SK-N-SH treated with all-trans-retinoic acid at 6 μM for 48 hours (cell line): ENCODE results near the gene C5.

Experiments used
- ATAC-seq: fragments of 200-7000 bp; cut with Tn5 transposase; 3 replicates; pipeline ENCODE4 v1.9.1; 2020; ENCODE audit warnings: mild to moderate bottlenecking, moderate library complexity
- ARNTL ChIP-seq: fragments of 450-650 bp; formaldehyde crosslinking; IDR thresholded peaks from 2 replicates; pipeline ENCODE4 v1.5.0; 2020; ENCODE audit warnings: low read depth, mild to moderate bottlenecking, moderate library complexity, borderline replicate concordance
- BACH2 ChIP-seq: fragments of 250-450 bp; sonication (Bioruptor Pico); IDR thresholded peaks from 2 replicates; pipeline ENCODE4 v1.9.0; 2021; ENCODE audit warnings: mild to moderate bottlenecking, borderline replicate concordance
- CREB5 ChIP-seq: fragments of 250-450 bp; sonication (Bioruptor Pico); IDR thresholded peaks from 2 replicates; pipeline ENCODE4 v1.5.1; 2020; ENCODE audit warnings: low read depth, mild to moderate bottlenecking, moderate library complexity
- CSDC2 ChIP-seq: fragments of 250-450 bp; sonication (Bioruptor Pico); IDR thresholded peaks from 2 replicates; pipeline ENCODE4 v1.5.0; 2020; ENCODE audit warnings: mild to moderate bottlenecking, moderate library complexity
- CSRNP3 ChIP-seq: fragments of 250-450 bp; sonication (Bioruptor Pico); IDR thresholded peaks from 2 replicates; pipeline ENCODE4 v1.5.1; 2021; ENCODE audit warnings: mild to moderate bottlenecking, moderate library complexity
- ESRRG ChIP-seq: fragments of 250-450 bp; sonication (Bioruptor Pico); IDR thresholded peaks from 2 replicates; pipeline ENCODE4 v1.6.1; 2021; ENCODE audit warnings: mild to moderate bottlenecking
- GLIS3 ChIP-seq: fragments of 250-450 bp; sonication (Bioruptor Pico); IDR thresholded peaks from 2 replicates; pipeline ENCODE4 v1.5.0; 2020; ENCODE audit warnings: mild to moderate bottlenecking, moderate library complexity
- ISL1 ChIP-seq: fragments of 250-450 bp; sonication (Bioruptor Pico); IDR thresholded peaks from 2 replicates; pipeline ENCODE4 v2.1.2; 2022; ENCODE audit warnings: mild to moderate bottlenecking, moderate library complexity
- OSR1 ChIP-seq: fragments of 250-450 bp; sonication (Bioruptor Pico); IDR thresholded peaks from 2 replicates; pipeline ENCODE4 v1.8.0; 2022; ENCODE audit warnings: moderate library complexity, mild to moderate bottlenecking, inconsistent platforms
- PATZ1 ChIP-seq: fragments of 250-450 bp; sonication (Bioruptor Pico); IDR thresholded peaks from 2 replicates; pipeline ENCODE4 v1.8.0; 2020; ENCODE audit warnings: mild to moderate bottlenecking, moderate library complexity, borderline replicate concordance
- POU6F1 ChIP-seq: fragments of 250-450 bp; sonication (Bioruptor Pico); IDR thresholded peaks from 2 replicates; pipeline ENCODE4 v1.8.0; 2021; ENCODE audit warnings: low read depth, mild to moderate bottlenecking, moderate library complexity, borderline replicate concordance
- PPARA ChIP-seq: fragments of 250-450 bp; sonication (Bioruptor Pico); IDR thresholded peaks from 2 replicates; pipeline ENCODE4 v1.5.0; 2020; ENCODE audit warnings: mild to moderate bottlenecking, borderline replicate concordance
- RARB ChIP-seq: fragments of 250-450 bp; sonication (Bioruptor Pico); IDR thresholded peaks from 2 replicates; pipeline ENCODE4 v1.8.0; 2021; ENCODE audit warnings: mild to moderate bottlenecking, moderate library complexity
- SNAI2 ChIP-seq: fragments of 250-450 bp; sonication (Bioruptor Pico); IDR thresholded peaks from 2 replicates; pipeline ENCODE4 v1.5.0; 2020; ENCODE audit warnings: mild to moderate bottlenecking, moderate library complexity
- TCF4 ChIP-seq: fragments of 250-450 bp; sonication (Bioruptor Pico); IDR thresholded peaks from 2 replicates; pipeline ENCODE4 v1.8.0; 2021; ENCODE audit warnings: mild to moderate bottlenecking, moderate library complexity, borderline replicate concordance
- TOX ChIP-seq: fragments of 250-450 bp; sonication (Bioruptor Pico); IDR thresholded peaks from 2 replicates; pipeline ENCODE4 v1.8.0; 2021; ENCODE audit warnings: mild to moderate bottlenecking, moderate library complexity, borderline replicate concordance
- TSHZ2 ChIP-seq: fragments of 250-450 bp; sonication (Bioruptor Pico); IDR thresholded peaks from 2 replicates; pipeline ENCODE4 v1.5.0; 2020; ENCODE audit warnings: mild to moderate bottlenecking, moderate library complexity
- ZC3H10 ChIP-seq: fragments of 250-450 bp; sonication (Bioruptor Pico); IDR thresholded peaks from 2 replicates; pipeline ENCODE4 v1.5.1; 2021; ENCODE audit warnings: mild to moderate bottlenecking, moderate library complexity
- ZFP3 ChIP-seq: fragments of 250-450 bp; sonication (Bioruptor Pico); IDR thresholded peaks from 2 replicates; pipeline ENCODE4 v1.5.0; 2020; ENCODE audit warnings: mild to moderate bottlenecking, moderate library complexity
- ZFP30 ChIP-seq: fragments of 450-650 bp; formaldehyde crosslinking; IDR thresholded peaks from 2 replicates; pipeline ENCODE4 v1.5.0; 2022; ENCODE audit warnings: mild to moderate bottlenecking, moderate library complexity
- ZNF565 ChIP-seq: fragments of 450-650 bp; formaldehyde crosslinking; conservative IDR thresholded peaks from 2 replicates; pipeline ENCODE4 v1.5.0; 2020; ENCODE audit warnings: low read depth, mild to moderate bottlenecking, moderate library complexity
- ZNF70 ChIP-seq: fragments of 450-650 bp; formaldehyde crosslinking; IDR thresholded peaks from 2 replicates; pipeline ENCODE4 v1.5.0; 2020; ENCODE audit warnings: mild to moderate bottlenecking, moderate library complexity
- ZNF8 ChIP-seq: fragments of 450-650 bp; formaldehyde crosslinking; IDR thresholded peaks from 2 replicates; pipeline ENCODE4 v1.5.0; 2020; ENCODE audit warnings: mild to moderate bottlenecking, moderate library complexity

Gene C5

GRCh38 chr9:121013911-121014310 lies 36.2 kb downstream of the C5 start:
- no peak for ATAC-seq
- TF ChIP-seq TSHZ2 = no peak
- TF ChIP-seq BACH2 (CRISPR knock-in tag) = no peak

GRCh38 chr9:121009650-121010049 lies 40.4 kb downstream of the C5 start:
- ATAC-seq = no peak
- TF ChIP-seq PATZ1 (CRISPR knock-in tag) = no peak
- TF ChIP-seq ZNF565 (CRISPR knock-in tag) = no peak

- TF ChIP-seq ESRRG (CRISPR knock-in tag) (no peak), TCF4 (CRISPR knock-in tag) (no peak), ZNF565 (CRISPR knock-in tag) (no peak), POU6F1 (CRISPR knock-in tag) (no peak), ISL1 (CRISPR knock-in tag) (no peak), SNAI2 (CRISPR knock-in tag) (no peak), ARNTL (CRISPR knock-in tag) (no peak), GLIS3 (no peak), CSDC2 (CRISPR knock-in tag) (no peak), OSR1 (no peak)
Observed at GRCh38 chr9:120999317-120999716, 50.8 kb downstream of the C5 start.

GRCh38 chr9:120998111-120998510 lies 52.0 kb downstream of the C5 start:
- no peak for ATAC-seq
- no peak for TF ChIP-seq ZC3H10 (CRISPR knock-in tag)
- TF ChIP-seq ISL1 (CRISPR knock-in tag) = no peak
- no peak for TF ChIP-seq ZFP3
- TF ChIP-seq PPARA (CRISPR knock-in tag) = no peak
- TF ChIP-seq OSR1 = no peak
- TF ChIP-seq POU6F1 (CRISPR knock-in tag) = no peak
- no peak for TF ChIP-seq ESRRG (CRISPR knock-in tag)
- no peak for TF ChIP-seq RARB (CRISPR knock-in tag)
- TF ChIP-seq ZFP30 (CRISPR knock-in tag) = no peak
- TF ChIP-seq TCF4 (CRISPR knock-in tag) = no peak
- no peak for TF ChIP-seq GLIS3
- no peak for TF ChIP-seq CSDC2 (CRISPR knock-in tag)
- TF ChIP-seq ZNF70 (CRISPR knock-in tag) = no peak
- TF ChIP-seq PATZ1 (CRISPR knock-in tag) = no peak
- no peak for TF ChIP-seq CREB5 (CRISPR knock-in tag)
- TF ChIP-seq ZNF8 (CRISPR knock-in tag) = no peak
- no peak for TF ChIP-seq BACH2 (CRISPR knock-in tag)
- no peak for TF ChIP-seq TOX (CRISPR knock-in tag)
- no peak for TF ChIP-seq CSRNP3

More at GRCh38 chr9:120999317-120999716, 50.8 kb downstream of the C5 start:
- no peak for ATAC-seq
